HL-60 (cell line): ENCODE results near the gene CNNM4.

Experiments used
- DNase-seq, 2 experiments: peaks; one replicate each; pipeline ENCODE4 v3.0.0-alpha.2; 2010 to 2020; ENCODE audit warnings: low read depth in 1 of 2, low spot score in 1 of 2
- H3K27ac ChIP-seq: fragments of 250-450 bp; sonication (Bioruptor Pico); replicated peaks from 2 replicates; pipeline ENCODE4 v1.5.1; 2020; ENCODE audit warnings: mild to moderate bottlenecking, moderate library complexity
- H3K27me3 ChIP-seq: fragments of 250-450 bp; sonication (Bioruptor Pico); 2 replicates; pipeline ENCODE4 v1.5.1; 2021; ENCODE audit warnings: mild to moderate bottlenecking, moderate library complexity; ENCODE audit not compliant: insufficient read depth, poor library complexity, severe bottlenecking
- H3K4me3 ChIP-seq: replicated peaks from 2 replicates; pipeline ENCODE4 v1.5.1; 2011; ENCODE audit warnings: mild to moderate bottlenecking, control low read depth, low read length; ENCODE audit not compliant: insufficient read depth
- CTCF ChIP-seq: IDR thresholded peaks from one replicate; pipeline ENCODE4 v1.5.1; 2011; ENCODE audit warnings: low read length, control low read depth, inconsistent platforms; ENCODE audit not compliant: insufficient read depth
- GABPA ChIP-seq: IDR thresholded peaks from 2 replicates; pipeline ENCODE4 v1.6.1; 2012; ENCODE audit warnings: low read depth
- POLR2AphosphoS5 ChIP-seq: IDR thresholded peaks from 2 replicates; pipeline ENCODE4 v1.6.1; 2012; ENCODE audit warnings: low read depth
- REST ChIP-seq: IDR thresholded peaks from 2 replicates; pipeline ENCODE4 v1.6.1; 2012; ENCODE audit warnings: low read depth; ENCODE audit not compliant: insufficient replicate concordance
- SPI1 ChIP-seq: IDR thresholded peaks from 2 replicates; pipeline ENCODE4 v1.6.1; 2012; ENCODE audit warnings: low read depth, mild to moderate bottlenecking, borderline replicate concordance

The CNNM4 gene

GRCh38 chr2:96730212-96730611 lies 30.5 kb upstream of the CNNM4 start:
- TF ChIP-seq POLR2AphosphoS5: no peak
- no peak for TF ChIP-seq CTCF
- no peak for TF ChIP-seq SPI1
- no peak for TF ChIP-seq GABPA
- TF ChIP-seq REST: no peak
- Histone ChIP-seq H3K4me3 (no peak overlapping the region), H3K27ac (no peak overlapping the region), H3K27me3 (no peaks in the 10 kb centered on the region)
- DNase-seq: no peak

GRCh38 chr2:96733931-96734330 lies 26.8 kb upstream of the CNNM4 start:
- no peak for TF ChIP-seq GABPA
- no peak for TF ChIP-seq SPI1
- TF ChIP-seq REST: no peak
- no peak for TF ChIP-seq POLR2AphosphoS5
- no peak for TF ChIP-seq CTCF

GRCh38 chr2:96734880-96735583 lies 25.7 kb upstream of the CNNM4 start:
- TF ChIP-seq GABPA (no peak), REST (no peak), POLR2AphosphoS5 (no peak), CTCF (no peak), SPI1 (no peak)
- Histone ChIP-seq H3K4me3 (no peak overlapping the region), H3K27me3 (no peaks in the 10 kb centered on the region), H3K27ac (no peak overlapping the region)
- no peak for DNase-seq

More at GRCh38 chr2:96733931-96734330, 26.8 kb upstream of the CNNM4 start:
- H3K27me3 ChIP-seq: no peaks in the 10 kb centered on the region
- H3K4me3 ChIP-seq: no peak overlapping the region
- no peak overlapping the region for H3K27ac ChIP-seq
- no peak for DNase-seq
